ENCODE results near the gene TMF1.

- TF ChIP-seq, protein P1, sequence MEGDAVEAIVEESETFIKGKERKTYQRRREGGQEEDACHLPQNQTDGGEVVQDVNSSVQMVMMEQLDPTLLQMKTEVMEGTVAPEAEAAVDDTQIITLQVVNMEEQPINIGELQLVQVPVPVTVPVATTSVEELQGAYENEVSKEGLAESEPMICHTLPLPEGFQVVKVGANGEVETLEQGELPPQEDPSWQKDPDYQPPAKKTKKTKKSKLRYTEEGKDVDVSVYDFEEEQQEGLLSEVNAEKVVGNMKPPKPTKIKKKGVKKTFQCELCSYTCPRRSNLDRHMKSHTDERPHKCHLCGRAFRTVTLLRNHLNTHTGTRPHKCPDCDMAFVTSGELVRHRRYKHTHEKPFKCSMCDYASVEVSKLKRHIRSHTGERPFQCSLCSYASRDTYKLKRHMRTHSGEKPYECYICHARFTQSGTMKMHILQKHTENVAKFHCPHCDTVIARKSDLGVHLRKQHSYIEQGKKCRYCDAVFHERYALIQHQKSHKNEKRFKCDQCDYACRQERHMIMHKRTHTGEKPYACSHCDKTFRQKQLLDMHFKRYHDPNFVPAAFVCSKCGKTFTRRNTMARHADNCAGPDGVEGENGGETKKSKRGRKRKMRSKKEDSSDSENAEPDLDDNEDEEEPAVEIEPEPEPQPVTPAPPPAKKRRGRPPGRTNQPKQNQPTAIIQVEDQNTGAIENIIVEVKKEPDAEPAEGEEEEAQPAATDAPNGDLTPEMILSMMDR (IDR thresholded peaks at IDR 0.05) = no peak
- no peak for TF ChIP-seq EP300 (IDR thresholded peaks at IDR 0.05)
Observed at GRCh38 chr3:69058180-69058946, 6.2 kb upstream of the TMF1 start.
